GM12878 (cell line): ENCODE results near the gene ADAMTS4. TPM values are rescaled to one million over a fixed set of nuclear protein-coding genes. Genes with fewer than 3 reads are reported as not detected.

Source experiments
- ATAC-seq: fragments of 200-7000 bp; cut with Tn5 transposase; 3 replicates; pipeline ENCODE4 v1.9.1; 2020; ENCODE audit warnings: mild to moderate bottlenecking, moderate library complexity
- BruUV-seq: library from RNA; stranded (reverse); fragments of 400-500 nt; replicated peaks from 2 replicates; lab custom pipeline; 2021; lab: Mats Ljungman, UMichigan
- CTCF ChIA-PET: fragments of 300-600 bp; sonication (Branson Sonifier 250); formaldehyde crosslinking; extraction: SDS; loops from one replicate; lab custom pipeline; 2021; ENCODE audit warnings: inconsistent platforms; lab: Yijun Ruan, JAX
- POLR2A ChIA-PET: fragments of 350-600 bp; formaldehyde crosslinking; extraction: SDS; loops from one replicate; lab custom pipeline; 2021; ENCODE audit warnings: inconsistent platforms; lab: Charles Lee
- RAD21 ChIA-PET: fragments of 300-600 bp; sonication (Branson Sonifier 250); formaldehyde crosslinking; loops from one replicate; lab custom pipeline; 2023; ENCODE audit warnings: antibody characterized with exemption; ENCODE audit not compliant: unreplicated experiment; lab: Charles Lee
- SMC1A ChIA-PET: fragments of 300-600 bp; sonication (Branson Sonifier 250); formaldehyde crosslinking; loops from one replicate; lab custom pipeline; 2023; ENCODE audit not compliant: unreplicated experiment, uncharacterized antibody; lab: Charles Lee
- DNase-seq: peaks from one replicate; pipeline ENCODE4 v3.0.0-alpha.2; 2011; ENCODE audit warnings: low read depth, low spot score
- FAIRE-seq: peaks from 3 replicates; lab custom pipeline; 2011; peaks lifted over from hg19 to GRCh38; lab: Jason Lieb, UNC
- H2AFZ ChIP-seq: 2 replicates; pipeline ENCODE4 v1.6.0; 2011; ENCODE audit warnings: low read depth, low read length, control low read depth; ENCODE audit not compliant: control insufficient read depth
- H3K27ac ChIP-seq: 2 replicates; pipeline ENCODE4 v1.5.1; 2011; ENCODE audit warnings: control low read depth; ENCODE audit not compliant: control insufficient read depth, insufficient read depth
- H3K27me3 ChIP-seq, 2 experiments: replicated peaks in 1 of 2; 2 replicates each; pipeline versions ENCODE4 v1.6.0 to v1.6.1; 2011; ENCODE audit warnings: low read length in 1 of 2; ENCODE audit not compliant: control insufficient read depth in 2 of 2, insufficient read depth in 2 of 2
- H3K36me3 ChIP-seq, 2 experiments: 2 replicates each; pipeline ENCODE4 v1.5.1; 2011; ENCODE audit warnings: low read length in 1 of 2; ENCODE audit not compliant: control insufficient read depth in 2 of 2, insufficient read depth in 2 of 2
- H3K4me1 ChIP-seq: 2 replicates; pipeline ENCODE4 v1.6.1; 2011; ENCODE audit warnings: mild to moderate bottlenecking, low read length, moderate library complexity, mixed read lengths; ENCODE audit not compliant: control insufficient read depth, insufficient read depth
- H3K4me2 ChIP-seq: 2 replicates; pipeline ENCODE4 v1.6.0; 2011; ENCODE audit warnings: control low read depth; ENCODE audit not compliant: control insufficient read depth, insufficient read depth
- H3K4me3 ChIP-seq: fragments of 200-600 bp; sonication (generic); 2 replicates; pipeline ENCODE4 v1.5.1; 2016
- H3K79me2 ChIP-seq: 2 replicates; pipeline ENCODE4 v1.6.0; 2011; ENCODE audit warnings: low read length; ENCODE audit not compliant: control insufficient read depth, insufficient read depth
- H3K9ac ChIP-seq: 2 replicates; pipeline ENCODE4 v1.8.0; 2011; ENCODE audit warnings: low read length, control low read depth, mixed read lengths; ENCODE audit not compliant: control insufficient read depth, insufficient read depth
- H3K9me3 ChIP-seq: replicated peaks from 3 replicates; pipeline ENCODE4 v1.5.1; 2011; ENCODE audit warnings: mild to moderate bottlenecking, low read length; ENCODE audit not compliant: control insufficient read depth, insufficient read depth
- H4K20me1 ChIP-seq: 2 replicates; pipeline ENCODE4 v1.6.0; 2011; ENCODE audit not compliant: control insufficient read depth, insufficient read depth
- BCL11A ChIP-seq: IDR thresholded peaks from 2 replicates; pipeline ENCODE4 v1.6.1; 2011; ENCODE audit warnings: low read depth, low read length
- EGR1 ChIP-seq, 2 experiments: IDR thresholded peaks; 1 replicate in 1 of 2; 2 replicates in 1 of 2; pipeline ENCODE4 v1.6.1; 2011 to 2012; ENCODE audit warnings: low read depth in 2 of 2, low read length in 2 of 2, borderline replicate concordance in 1 of 2, mild to moderate bottlenecking in 1 of 2, moderate library complexity in 1 of 2
- FOXM1 ChIP-seq: IDR thresholded peaks from 2 replicates; pipeline ENCODE4 v1.6.1; 2012; ENCODE audit warnings: low read depth, mild to moderate bottlenecking, inconsistent platforms, low read length, moderate library complexity
- HSF1 ChIP-seq: fragments of 150-350 bp; IDR thresholded peaks from 2 replicates; pipeline ENCODE4 v1.6.1; 2014; ENCODE audit warnings: mild to moderate bottlenecking, low read depth, low read length
- MYB ChIP-seq: fragments of 150-350 bp; IDR thresholded peaks from 2 replicates; pipeline ENCODE4 v1.6.1; 2014; ENCODE audit warnings: mild to moderate bottlenecking, low read depth, low read length, borderline replicate concordance
- NBN ChIP-seq: fragments of 450-650 bp; IDR thresholded peaks from 2 replicates; pipeline ENCODE4 v1.6.1; 2016
- PBX3 ChIP-seq: IDR thresholded peaks from 2 replicates; pipeline ENCODE4 v1.6.1; 2011; ENCODE audit warnings: mild to moderate bottlenecking, low read depth, low read length, moderate library complexity; ENCODE audit not compliant: insufficient replicate concordance
- PRDM15 ChIP-seq: fragments of 450-650 bp; formaldehyde crosslinking; IDR thresholded peaks from 2 replicates; pipeline ENCODE4 v1.4.0; 2020; ENCODE audit warnings: mild to moderate bottlenecking, moderate library complexity
- RAD51 ChIP-seq: fragments of 450-650 bp; IDR thresholded peaks from 2 replicates; pipeline ENCODE4 v1.6.1; 2016; ENCODE audit warnings: moderate library complexity, mild to moderate bottlenecking, inconsistent platforms
- ZBTB4 ChIP-seq: fragments of 450-650 bp; formaldehyde crosslinking; IDR thresholded peaks from 2 replicates; pipeline ENCODE4 v1.4.0; 2022; ENCODE audit warnings: mild to moderate bottlenecking, moderate library complexity
- WGBS: methylation state at CpG from one replicate; pipeline ENCODE4 v1.1.6; 2016; ENCODE audit warnings: low lambda C conversion rate; ENCODE audit not compliant: insufficient replicate concordance, insufficient coverage; ENCODE audit errors: missing lambda C conversion rate; 5-methylcytosine and 5-hydroxymethylcytosine counted together
- in situ Hi-C: fragments of 300-500 bp; cut with MboI; formaldehyde crosslinking; loops from 9 replicates; pipeline ENCODE4 v1.14.3; 2018; ENCODE audit warnings: mixed read lengths
- intact Hi-C: fragments of 100-400 bp; cut with micrococcal nuclease; formaldehyde crosslinking; loops from one replicate; pipeline ENCODE4 v1.14.2; 2022; ENCODE audit not compliant: unreplicated experiment
- polyA plus RNA-seq, 11 experiments: library from polyadenylated mRNA; depleted of rRNA in 4 of 11; unstranded in 6 of 11; stranded (reverse) in 5 of 11; fragments of >200 nt; fragmentation: Nextera tagmentation in 4 of 11; fragmentation: Illumina TruSeq in 1 of 11; extraction: Ambion mirVana in 4 of 11; extraction: Trizol in 1 of 11; gene quantifications; 1 replicate in 1 of 11; 2 replicates in 10 of 11; pipeline versions ENCODE4 v1.2.1 to v1.2.3, GENCODE V29; 2011 to 2016; ENCODE audit warnings: inconsistent platforms in 2 of 11, missing spikeins in 2 of 11, low read depth in 1 of 11
- total RNA-seq, 4 experiments: library from RNA; depleted of rRNA in 3 of 4; stranded (reverse); fragments of >200 nt in 3 of 4; fragmentation: Illumina TruSeq in 1 of 4; extraction: Trizol in 1 of 4; gene quantifications; 2 replicates each; pipeline versions ENCODE4 v1.2.1 to v1.2.3, GENCODE V29; 2013 to 2021

ADAMTS4 gene
- total and polyA plus RNA-seq, 10 of the 15 experiments (the other 5 are each of a cell fraction or from before 2014, with no cell fraction given), result 0.01 to 0.13 (median 0.05) TPM; not detected in 2

GRCh38 chr1:161145832-161146231 lies 53.0 kb downstream of the ADAMTS4 start (continued):
- TF ChIP-seq HSF1, result no peak

GRCh38 chr1:161140755-161141400 lies 58.0 kb downstream of the ADAMTS4 start:
- H4K20me1 ChIP-seq, result no peaks in the 10 kb centered on the region
- no TSS peak for BruUV-seq
- intact Hi-C loops, result no loop called here
- ChIA-PET CTCF (interaction anchor here (0.7 to 6.2 kb wide), 19 partner anchors 10 to 241 kb away, joined by 3 to 60 read pairs (median 4); partner anchors contain the start of genes ARHGAP30, KLHDC9, NIT1 and PFDN2), SMC1A (interaction anchor here (0.8 to 2.1 kb wide), 11 partner anchors 19 to 242 kb away, joined by 3 to 7 read pairs (median 4); partner anchors contain the start of genes KLHDC9, NIT1, PFDN2 and PPOX), RAD21 (interaction anchor here (0.6 to 1.5 kb wide), 9 partner anchors 13 to 316 kb away, joined by 3 to 6 read pairs (median 3); partner anchors contain the start of genes ARHGAP30 and KLHDC9), POLR2A (interaction anchor here (0.5 to 0.9 kb wide), 4 partner anchors 40 to 246 kb away, joined by 3 to 4 read pairs (median 3); partner anchors contain the start of gene TOMM40L)
- no peak for ATAC-seq
- H3K36me3 ChIP-seq, result no peaks in the 10 kb centered on the region
- no peaks in the 10 kb centered on the region for H3K9me3 ChIP-seq
- no peak overlapping the region for H3K4me3 ChIP-seq
- in situ Hi-C loops, result no loop called here
- DNase-seq, result no peak
- no peak for FAIRE-seq
- H3K9ac ChIP-seq, result no peak overlapping the region
- 99% methylated on average over 29 of the region's 29 CpGs for WGBS
- H2AFZ ChIP-seq, result no peak overlapping the region
- no peak overlapping the region for H3K4me2 ChIP-seq
- no peak overlapping the region for H3K27ac ChIP-seq
- H3K27me3 ChIP-seq, result no peaks in the 10 kb centered on the region
- no peaks in the 10 kb centered on the region for H3K4me1 ChIP-seq
- no peaks in the 10 kb centered on the region for H3K79me2 ChIP-seq
- TF ChIP-seq MYB (no peak), FOXM1 (no peak), ZBTB4 (no peak), EGR1 (IDR thresholded peaks at IDR 0.05; ENCODE audit: borderline replicate concordance in 1 of 2, low read depth in 2 of 2, low read length in 2 of 2) (no peak), PBX3 (no peak), NBN (no peak), PRDM15 (no peak), BCL11A (no peak), RAD51 (no peak)
